HepG2 (cell line): Measurements from ENCODE around the gene SRP14. TPM values are rescaled to one million over a fixed set of nuclear protein-coding genes. Genes with fewer than 3 reads are reported as not detected.

Source experiments
- ADNP ChIP-seq: sonication (generic); formaldehyde crosslinking; IDR thresholded peaks from 2 replicates; pipeline ENCODE4 v1.4.0; 2020; ENCODE audit warnings: missing genetic modification reagents
- GLMP ChIP-seq: sonication (generic); formaldehyde crosslinking; IDR thresholded peaks from 2 replicates; pipeline ENCODE4 v1.9.0; 2021; ENCODE audit warnings: missing genetic modification reagents, mild to moderate bottlenecking, borderline replicate concordance
- HHEX ChIP-seq: IDR thresholded peaks from 2 replicates; pipeline ENCODE4 v1.6.1; 2016; ENCODE audit warnings: control low read depth
- KLF9 ChIP-seq: IDR thresholded peaks from 2 replicates; pipeline ENCODE4 v1.6.1; 2016; ENCODE audit warnings: low read depth
- MED13 ChIP-seq: sonication (generic); formaldehyde crosslinking; IDR thresholded peaks from 2 replicates; pipeline ENCODE4 v1.5.0; 2020; ENCODE audit warnings: missing genetic modification reagents
- NFRKB ChIP-seq: fragments of 450-650 bp; IDR thresholded peaks from 2 replicates; pipeline ENCODE4 v1.6.1; 2017
- NR1H2 ChIP-seq: sonication (generic); formaldehyde crosslinking; IDR thresholded peaks from 2 replicates; pipeline ENCODE4 v1.8.1; 2022; ENCODE audit warnings: low read depth, missing genetic modification reagents, borderline replicate concordance
- PBX2 ChIP-seq: IDR thresholded peaks from 2 replicates; pipeline ENCODE4 v1.6.1; 2016; ENCODE audit warnings: control low read depth
- PCBP2 ChIP-seq: fragments of 200-400 bp; formaldehyde crosslinking; optimal IDR thresholded peaks from 2 replicates; pipeline ENCODE3; 2018; ENCODE audit warnings: low read length, low read depth; ENCODE audit not compliant: poor library complexity, severe bottlenecking
- PRPF4 ChIP-seq: fragments of 200-400 bp; formaldehyde crosslinking; IDR thresholded peaks from 2 replicates; pipeline ENCODE4 v1.6.1; 2016; ENCODE audit warnings: low read length, low read depth; ENCODE audit not compliant: poor library complexity, severe bottlenecking
- RBM22 ChIP-seq: fragments of 200-400 bp; formaldehyde crosslinking; optimal IDR thresholded peaks from 2 replicates; pipeline ENCODE3; 2017; ENCODE audit warnings: mild to moderate bottlenecking, low read length, moderate library complexity
- RFX1 ChIP-seq: fragments of 450-650 bp; IDR thresholded peaks from 2 replicates; pipeline ENCODE4 v1.6.1; 2017
- RFX5 ChIP-seq: IDR thresholded peaks from 2 replicates; pipeline ENCODE4 v1.6.1; 2011; ENCODE audit warnings: low read depth, low read length, improper control_type of control experiment
- RNF2 ChIP-seq: fragments of 450-650 bp; conservative IDR thresholded peaks from 2 replicates; pipeline ENCODE4 v1.6.1; 2016; ENCODE audit warnings: low read depth
- SATB2 ChIP-seq: sonication (generic); formaldehyde crosslinking; IDR thresholded peaks from 2 replicates; pipeline ENCODE4 v1.5.0; 2020; ENCODE audit warnings: missing genetic modification reagents
- SCMH1 ChIP-seq: sonication (generic); formaldehyde crosslinking; IDR thresholded peaks from 2 replicates; pipeline ENCODE4 v1.9.0; 2021; ENCODE audit warnings: missing genetic modification reagents, mild to moderate bottlenecking, borderline replicate concordance
- SRSF1 ChIP-seq: fragments of 200-400 bp; formaldehyde crosslinking; optimal IDR thresholded peaks from 2 replicates; pipeline ENCODE3; 2017; ENCODE audit warnings: mild to moderate bottlenecking, low read depth, low read length, moderate library complexity
- TCF12 ChIP-seq, 2 experiments: fragments of 450-650 bp in 1 of 2; sonication (generic) in 1 of 2; formaldehyde crosslinking in 1 of 2; IDR thresholded peaks; 2 replicates each; pipeline versions ENCODE4 v1.6.1 to v1.8.0; 2017 to 2022; ENCODE audit warnings: antibody characterized with exemption in 1 of 2, mild to moderate bottlenecking in 1 of 2, missing genetic modification reagents in 1 of 2, moderate library complexity in 1 of 2
- TCF7L2 ChIP-seq: IDR thresholded peaks from 2 replicates; pipeline ENCODE4 v1.6.1; 2011; ENCODE audit warnings: mild to moderate bottlenecking, low read depth, low read length, moderate library complexity
- TSC22D2 ChIP-seq: sonication (generic); formaldehyde crosslinking; IDR thresholded peaks from 2 replicates; pipeline ENCODE4 v1.5.1; 2020; ENCODE audit warnings: missing genetic modification reagents, mild to moderate bottlenecking, borderline replicate concordance
- ZBED4 ChIP-seq: sonication (generic); formaldehyde crosslinking; IDR thresholded peaks from 2 replicates; pipeline ENCODE4 v1.4.0; 2020; ENCODE audit warnings: missing genetic modification reagents, borderline replicate concordance
- ZNF292 ChIP-seq: sonication (generic); formaldehyde crosslinking; IDR thresholded peaks from 2 replicates; pipeline ENCODE4 v1.8.1; 2022; ENCODE audit warnings: mild to moderate bottlenecking, low read depth, missing genetic modification reagents, borderline replicate concordance
- ZNF547 ChIP-seq: sonication (generic); formaldehyde crosslinking; IDR thresholded peaks from 2 replicates; pipeline ENCODE4 v1.5.1; 2020; ENCODE audit warnings: mild to moderate bottlenecking, missing genetic modification reagents
- ZNF615 ChIP-seq: sonication (generic); formaldehyde crosslinking; IDR thresholded peaks from 2 replicates; pipeline ENCODE4 v1.5.0; 2020; ENCODE audit warnings: mild to moderate bottlenecking, missing genetic modification reagents, borderline replicate concordance
- ZNF7 ChIP-seq: IDR thresholded peaks from 2 replicates; pipeline ENCODE4 v1.6.1; 2016; ENCODE audit warnings: missing biosample characterization, missing genetic modification reagents
- ZNF749 ChIP-seq: sonication (generic); formaldehyde crosslinking; IDR thresholded peaks from 2 replicates; pipeline ENCODE4 v1.8.0; 2022; ENCODE audit warnings: mild to moderate bottlenecking, missing genetic modification reagents, moderate library complexity, borderline replicate concordance
- ZNF850 ChIP-seq: sonication (generic); formaldehyde crosslinking; conservative IDR thresholded peaks from 2 replicates; pipeline ENCODE4 v1.9.0; 2021; ENCODE audit warnings: mild to moderate bottlenecking, missing genetic modification reagents
- ZNF879 ChIP-seq: sonication (generic); formaldehyde crosslinking; IDR thresholded peaks from 2 replicates; pipeline ENCODE4 v1.8.1; 2023; ENCODE audit warnings: missing genetic modification reagents
- ZNF883 ChIP-seq: sonication (generic); formaldehyde crosslinking; IDR thresholded peaks from 2 replicates; pipeline ENCODE4 v1.5.1; 2020; ENCODE audit warnings: mild to moderate bottlenecking, missing genetic modification reagents; ENCODE audit errors: not compliant biosample characterization
- polyA plus RNA-seq, 8 experiments: library from polyadenylated mRNA; depleted of rRNA in 3 of 8; stranded (reverse) in 7 of 8; unstranded in 1 of 8; fragments of >200 nt; fragmentation: Illumina TruSeq in 4 of 8; extraction: Trizol in 4 of 8; gene quantifications; 2 replicates each; pipeline versions ENCODE4 v1.2.1 to v1.2.3, GENCODE V29; 2011 to 2016; ENCODE audit warnings: low read depth in 4 of 8, missing spikeins in 1 of 8, mixed read lengths in 1 of 8; ENCODE audit not compliant: insufficient read depth in 1 of 8
- total RNA-seq, 5 experiments: library from RNA; depleted of rRNA; stranded (reverse); fragments of >200 nt; fragmentation: Illumina TruSeq; extraction: Trizol; gene quantifications; 2 replicates each; pipeline ENCODE4 v1.2.3, GENCODE V29; 2016; ENCODE audit warnings: low read depth in 1 of 5

The SRP14 gene
- total and polyA plus RNA-seq, 2 of the 13 experiments (the other 11 are each of a cell fraction or from before 2014, with no cell fraction given) = 208 to 356 TPM

- TF ChIP-seq PCBP2 = no peak
- TF ChIP-seq ADNP (CRISPR knock-in tag) = no peak
- TF ChIP-seq TCF7L2 = no peak
- TF ChIP-seq SATB2 = no peak
- no peak for TF ChIP-seq ZNF615 (CRISPR knock-in tag)
- TF ChIP-seq MED13 = no peak
- TF ChIP-seq ZNF292 = no peak
- TF ChIP-seq PBX2 (CRISPR knock-in tag) = no peak
- no peak for TF ChIP-seq RFX1
- TF ChIP-seq ZBED4 (CRISPR knock-in tag) = no peak; the same call in 1 of the 2 replicates
- no peak for TF ChIP-seq ZNF749 (CRISPR knock-in tag)
- no peak for TF ChIP-seq TCF12 (IDR thresholded peaks at IDR 0.05)
- TF ChIP-seq TCF12 (CRISPR knock-in tag; IDR thresholded peaks at IDR 0.05) = no peak
- no peak for TF ChIP-seq ZNF879 (CRISPR knock-in tag)
- no peak for TF ChIP-seq GLMP (CRISPR knock-in tag)
- no peak for TF ChIP-seq SRSF1
- TF ChIP-seq ZNF850 (CRISPR knock-in tag) = no peak
- TF ChIP-seq RFX5 = no peak
- TF ChIP-seq ZNF547 (CRISPR knock-in tag) = no peak
- TF ChIP-seq TSC22D2 (CRISPR knock-in tag) = no peak
- no peak for TF ChIP-seq KLF9
- no peak for TF ChIP-seq NFRKB
- TF ChIP-seq PRPF4 = no peak
- no peak; the same call in 1 of the 2 replicates for TF ChIP-seq HHEX (CRISPR knock-in tag)
- no peak for TF ChIP-seq RBM22
- TF ChIP-seq ZNF7 (CRISPR knock-in tag) = no peak
- TF ChIP-seq ZNF883 (CRISPR knock-in tag) = no peak
- no peak for TF ChIP-seq NR1H2 (CRISPR knock-in tag)
- TF ChIP-seq RNF2 = no peak
- TF ChIP-seq SCMH1 (CRISPR knock-in tag) = no peak
Measured at GRCh38 chr15:40040770-40041169, 1.8 kb upstream of the SRP14 start (continued).
